Lower leg skin (tissue), 4 donors: Measurements from ENCODE around the gene TSHZ2. TPM values are rescaled to one million over a fixed set of nuclear protein-coding genes. Genes with fewer than 3 reads are reported as not detected.

Source experiments
- DNase-seq, 2 donors: peaks; one replicate each; pipeline ENCODE4 v3.0.0-alpha.2; 2019; ENCODE audit warnings: low spot score in 2 of 2
- H3K4me3 ChIP-seq: fragments of 200-600 bp; sonication (generic); 2 replicates; pipeline ENCODE4 v1.5.1; 2017; ENCODE audit warnings: mild to moderate bottlenecking, low read depth; ENCODE audit not compliant: poor library complexity, severe bottlenecking
- POLR2A ChIP-seq, 2 donors: fragments of 450-650 bp; IDR thresholded peaks; one replicate each; pipeline ENCODE4 v1.6.1; 2016 to 2017; ENCODE audit warnings: antibody characterized with exemption in 2 of 2, mild to moderate bottlenecking in 1 of 2, moderate library complexity in 1 of 2
- WGBS, 2 donors: methylation state at CpG; one replicate each; pipeline ENCODE4 v1.1.5; 2018; 5-methylcytosine and 5-hydroxymethylcytosine counted together
- intact Hi-C: fragments of 100-400 bp; cut with DNase I; formaldehyde crosslinking; loops from one replicate; pipeline ENCODE4 v1.15.0; 2023; ENCODE audit warnings: low total_unique reads
- total RNA-seq, 4 donors: library from RNA; depleted of rRNA; stranded (reverse); fragments of >200 nt; gene quantifications; one replicate each; pipeline ENCODE4 v1.1.0, GENCODE V29; 2016
- TF ChIP-seq, protein P1 (sequence below), 3 donors: fragments of 450-650 bp; IDR thresholded peaks; one replicate each; pipeline ENCODE4 v1.5.1; 2016; ENCODE audit warnings: antibody characterized with exemption in 3 of 3, mild to moderate bottlenecking in 3 of 3, moderate library complexity in 2 of 3

Gene TSHZ2
- total RNA-seq, 4 donors from 2014 or later = 8.1 to 25.7 (median 10.5) TPM

DNA sequence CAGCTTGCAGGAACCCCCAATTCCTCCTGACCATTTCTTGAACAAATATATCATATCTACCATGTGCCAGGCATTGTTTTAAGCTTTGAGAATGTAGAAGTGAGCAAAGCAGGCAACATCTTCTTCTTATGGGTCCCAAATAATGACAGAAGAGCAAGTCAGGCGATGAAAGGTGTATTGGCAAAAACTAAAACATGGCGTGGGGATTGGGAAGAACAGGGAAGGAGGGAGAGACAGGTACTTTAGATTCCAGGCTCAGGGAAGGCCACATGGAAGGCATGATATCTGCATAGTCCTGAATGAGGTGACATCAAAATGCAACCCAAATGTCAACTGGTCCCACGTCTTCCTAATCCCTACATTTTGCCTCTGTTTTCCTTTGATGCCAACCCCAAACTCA, 434.4 kb downstream of the TSHZ2 start:
- WGBS, 2 donors = 93 to 97% methylated on average over 3 of the region's 3 CpGs
- intact Hi-C loops = no loop called here
- DNase-seq = no peak
- no peak for TF ChIP-seq POLR2A (IDR thresholded peaks at IDR 0.05)
- TF ChIP-seq, protein P1, sequence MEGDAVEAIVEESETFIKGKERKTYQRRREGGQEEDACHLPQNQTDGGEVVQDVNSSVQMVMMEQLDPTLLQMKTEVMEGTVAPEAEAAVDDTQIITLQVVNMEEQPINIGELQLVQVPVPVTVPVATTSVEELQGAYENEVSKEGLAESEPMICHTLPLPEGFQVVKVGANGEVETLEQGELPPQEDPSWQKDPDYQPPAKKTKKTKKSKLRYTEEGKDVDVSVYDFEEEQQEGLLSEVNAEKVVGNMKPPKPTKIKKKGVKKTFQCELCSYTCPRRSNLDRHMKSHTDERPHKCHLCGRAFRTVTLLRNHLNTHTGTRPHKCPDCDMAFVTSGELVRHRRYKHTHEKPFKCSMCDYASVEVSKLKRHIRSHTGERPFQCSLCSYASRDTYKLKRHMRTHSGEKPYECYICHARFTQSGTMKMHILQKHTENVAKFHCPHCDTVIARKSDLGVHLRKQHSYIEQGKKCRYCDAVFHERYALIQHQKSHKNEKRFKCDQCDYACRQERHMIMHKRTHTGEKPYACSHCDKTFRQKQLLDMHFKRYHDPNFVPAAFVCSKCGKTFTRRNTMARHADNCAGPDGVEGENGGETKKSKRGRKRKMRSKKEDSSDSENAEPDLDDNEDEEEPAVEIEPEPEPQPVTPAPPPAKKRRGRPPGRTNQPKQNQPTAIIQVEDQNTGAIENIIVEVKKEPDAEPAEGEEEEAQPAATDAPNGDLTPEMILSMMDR (IDR thresholded peaks at IDR 0.05) = no peak
- no peak overlapping the region for H3K4me3 ChIP-seq

DNA sequence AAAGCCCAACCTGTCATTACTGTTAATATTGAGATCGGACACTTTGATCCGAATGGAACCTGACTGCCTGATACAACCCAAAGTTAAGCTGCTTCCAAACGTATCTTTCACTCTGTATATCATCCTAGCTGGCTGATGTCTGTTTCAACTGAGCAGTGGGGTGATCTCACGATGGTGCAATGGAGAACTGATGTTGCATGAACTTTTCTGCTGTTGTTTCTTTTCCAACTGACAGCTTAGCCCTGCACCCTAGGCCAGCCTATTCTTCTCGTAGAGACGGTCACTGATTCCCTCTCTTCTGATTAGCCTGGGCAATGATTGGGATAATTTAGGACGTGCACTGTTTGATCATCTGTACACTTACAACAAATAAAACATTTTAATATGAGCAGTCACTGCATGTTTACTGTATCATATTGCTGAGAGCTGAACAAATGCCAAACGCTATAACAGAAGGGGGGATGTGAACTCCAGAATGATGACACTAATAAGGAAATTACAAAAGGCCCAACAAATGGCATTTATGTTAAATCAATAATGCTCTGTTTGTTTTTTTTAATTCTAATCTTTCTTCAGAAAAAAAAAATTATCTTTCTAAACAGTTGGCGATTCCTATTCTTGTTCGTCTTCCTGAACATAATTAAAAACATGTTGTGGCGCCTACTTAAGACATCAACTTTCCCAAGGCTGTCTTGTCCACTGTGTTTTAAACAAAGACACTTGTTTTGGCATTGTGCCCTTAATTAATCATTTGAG, 436.7 kb downstream of the TSHZ2 start:
- no peak for TF ChIP-seq POLR2A (IDR thresholded peaks at IDR 0.05)
- TF ChIP-seq, protein P1 (IDR thresholded peaks at IDR 0.05) = no peak
- no peak overlapping the region for H3K4me3 ChIP-seq
- intact Hi-C loops = no loop called here
- DNase-seq = no peak
- WGBS, 2 donors = 49 to 56% methylated on average over 11 of the region's 11 CpGs

DNA sequence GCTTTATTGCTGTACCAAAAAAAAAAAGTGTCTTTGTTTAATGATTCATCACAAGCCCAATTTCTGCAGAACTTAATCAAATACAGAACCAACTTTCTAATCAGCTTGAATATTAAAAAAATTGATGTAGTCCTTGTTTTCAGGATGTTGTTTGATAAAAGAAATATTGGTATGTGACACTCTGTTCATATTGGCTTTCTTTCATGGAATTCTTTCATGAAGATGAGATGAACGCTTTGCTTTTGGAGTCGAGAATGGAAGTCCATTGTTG, 437.2 kb downstream of the TSHZ2 start:
- intact Hi-C loops = no loop called here
- no peak for DNase-seq
- TF ChIP-seq POLR2A (IDR thresholded peaks at IDR 0.05) = no peak
- TF ChIP-seq, protein P1 (IDR thresholded peaks at IDR 0.05) = no peak
- H3K4me3 ChIP-seq = no peak overlapping the region
- WGBS, 2 donors = 47 to 56% methylated on average over 2 of the region's 2 CpGs

DNA sequence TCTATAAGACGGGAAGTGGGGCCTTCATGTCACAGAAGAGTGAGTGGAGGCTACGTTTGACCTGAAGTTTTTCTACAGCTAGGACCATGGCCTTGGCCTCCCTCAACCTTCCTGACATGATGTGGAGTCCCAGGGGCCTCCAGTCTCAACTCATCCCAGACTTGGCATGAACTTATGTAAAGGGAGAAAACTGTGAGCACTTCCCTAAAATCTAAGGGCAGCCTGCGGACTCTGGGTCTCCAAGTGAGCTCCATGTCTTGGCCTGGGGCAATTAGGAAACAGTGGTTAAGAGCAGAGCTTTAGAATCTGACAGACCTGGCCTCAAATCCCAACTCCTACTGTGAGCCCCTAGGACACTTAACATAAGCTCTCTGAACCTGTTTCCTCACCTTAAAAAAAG, 439.0 kb downstream of the TSHZ2 start:
- intact Hi-C loops = no loop called here
- TF ChIP-seq, protein P1 (IDR thresholded peaks at IDR 0.05) = no peak
- TF ChIP-seq POLR2A (IDR thresholded peaks at IDR 0.05) = no peak
- 74 to 98% methylated on average over 3 of the region's 3 CpGs for WGBS, 2 donors
- DNase-seq = no peak
- no peak overlapping the region for H3K4me3 ChIP-seq

DNA sequence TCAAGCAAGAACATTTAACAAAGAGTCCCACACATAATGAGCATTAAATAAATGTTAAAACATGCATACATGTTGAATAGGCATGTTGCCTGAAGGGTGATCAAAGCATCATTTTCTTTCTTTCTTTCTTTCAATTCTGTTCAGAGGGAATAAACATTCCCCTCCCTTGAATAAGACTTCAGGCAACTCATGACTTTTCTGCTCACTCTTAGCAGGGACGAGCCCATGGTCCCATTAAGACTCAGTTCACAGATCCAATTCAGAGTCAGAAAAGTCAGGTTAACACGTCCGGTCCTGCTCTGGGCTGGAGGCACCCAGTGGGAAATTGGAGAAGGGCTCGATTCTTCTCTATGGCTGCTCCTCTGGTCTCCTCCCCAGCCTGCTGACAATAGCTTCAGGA, 439.7 kb downstream of the TSHZ2 start:
- TF ChIP-seq POLR2A (IDR thresholded peaks at IDR 0.05) = no peak
- TF ChIP-seq, protein P1 (IDR thresholded peaks at IDR 0.05) = no peak
- intact Hi-C loops = no loop called here
- DNase-seq = no peak
- WGBS, 2 donors = 53 to 61% methylated on average over 4 of the region's 4 CpGs
- no peak overlapping the region for H3K4me3 ChIP-seq
